Activated CD4-positive, CD25-positive, alpha-beta regulatory T cell (primary cell): ENCODE measurements around the gene RADIL.
"Not testable (repeated sequence)": the region's sequence is repeated elsewhere in the genome, so short reads cannot be mapped to it uniquely, and the experiment has no call there.

ENCODE experiments used
- DNase-seq, 4 experiments: peaks; one replicate each; lab custom pipeline; 2025; lab: John Stamatoyannopoulos, UW

Gene RADIL

DNA sequence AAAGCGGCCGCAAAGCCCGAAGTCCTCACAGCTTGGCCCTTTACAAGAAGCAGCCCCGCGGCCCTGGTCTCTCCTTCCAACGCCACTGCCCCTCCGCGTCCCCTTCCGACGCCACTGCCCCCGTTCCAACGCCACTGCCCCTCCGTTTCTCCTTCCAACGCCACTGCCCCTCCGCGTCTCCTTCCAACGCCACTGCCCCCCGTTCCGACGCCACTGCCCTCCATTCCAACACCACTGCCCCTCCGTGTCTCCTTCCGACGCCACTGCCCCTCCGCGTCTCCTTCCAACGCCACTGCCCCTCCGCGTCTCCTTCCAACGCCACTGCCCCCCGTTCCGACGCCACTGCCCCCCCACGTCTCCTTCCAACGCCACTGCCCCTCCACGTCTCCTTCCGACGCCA, 75.0 kb downstream of the RADIL start:
- no peak for DNase-seq

DNA sequence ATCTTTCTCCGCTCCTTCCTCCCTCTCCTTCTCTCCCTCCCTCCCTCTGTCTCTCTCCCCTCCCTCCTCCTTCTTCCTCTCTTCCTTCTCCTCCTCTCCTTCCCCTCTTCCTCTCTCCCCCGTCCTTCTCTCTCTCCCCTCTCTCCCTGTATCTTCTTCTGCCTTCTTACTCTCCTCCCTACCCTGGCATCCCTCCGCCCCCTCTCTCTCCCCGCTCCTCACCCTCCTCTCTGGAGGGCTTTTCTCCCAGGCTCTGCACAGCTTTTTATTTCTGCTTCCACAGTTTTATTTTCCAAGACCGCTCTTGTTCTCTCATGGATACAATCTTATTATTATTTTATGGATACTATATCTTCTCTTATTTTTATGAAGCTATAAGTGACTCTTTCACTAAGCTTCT, 75.5 kb downstream of the RADIL start:
- DNase-seq, result no peak

DNA sequence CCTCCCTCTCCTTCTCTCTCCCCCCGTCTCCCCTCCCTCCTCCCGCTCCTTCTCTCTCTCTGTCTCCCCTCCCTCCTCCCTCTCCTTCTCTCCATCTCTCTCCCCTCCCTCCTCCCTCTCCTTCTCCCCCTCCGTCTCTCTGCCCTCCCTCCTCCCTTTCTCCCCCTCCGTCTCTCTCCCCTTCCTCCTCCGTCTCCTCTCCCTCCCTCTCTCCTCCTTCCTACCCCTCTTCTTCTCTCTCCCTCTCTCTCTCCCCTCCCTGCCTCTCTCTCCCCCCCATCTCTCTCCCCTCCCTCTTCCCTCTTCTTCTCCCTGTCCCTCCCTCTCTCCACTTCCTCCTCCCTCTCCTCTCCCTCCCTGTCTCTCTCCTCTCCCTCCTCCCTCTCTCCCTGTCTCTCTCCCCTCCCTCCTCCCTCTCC, 75.9 kb downstream of the RADIL start:
- DNase-seq, result no peak

DNA sequence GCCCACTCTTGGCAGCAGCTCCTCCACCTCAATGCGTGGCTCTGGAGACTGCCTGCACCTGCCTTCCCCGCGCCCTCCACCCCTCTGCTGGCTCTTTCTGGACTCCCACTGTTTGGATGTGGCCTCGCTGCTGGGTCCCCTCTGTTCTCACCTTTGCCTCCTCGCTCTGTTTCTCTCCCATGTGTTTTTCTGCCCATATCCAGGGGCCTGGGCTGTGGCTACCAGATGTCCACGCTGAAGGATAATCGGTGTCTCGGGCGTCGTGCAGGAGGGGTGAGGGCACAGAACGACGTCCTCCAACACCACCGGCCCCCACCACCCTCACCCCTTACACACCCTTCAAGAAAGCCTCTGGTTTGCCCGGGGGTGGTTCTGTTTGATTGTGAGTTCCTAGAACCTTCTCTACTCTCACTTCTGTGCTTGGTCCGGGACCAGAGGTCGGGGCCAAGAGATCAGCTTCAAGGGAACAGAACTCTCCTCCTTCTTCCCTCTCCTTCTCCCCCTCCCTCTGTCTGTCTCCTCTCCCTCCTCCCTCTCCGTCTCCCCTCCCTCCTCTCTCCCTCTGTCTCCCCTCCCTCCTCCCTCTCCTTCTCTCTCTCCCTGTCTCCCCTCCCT, 76.4 kb downstream of the RADIL start:
- DNase-seq, result no peak

DNA sequence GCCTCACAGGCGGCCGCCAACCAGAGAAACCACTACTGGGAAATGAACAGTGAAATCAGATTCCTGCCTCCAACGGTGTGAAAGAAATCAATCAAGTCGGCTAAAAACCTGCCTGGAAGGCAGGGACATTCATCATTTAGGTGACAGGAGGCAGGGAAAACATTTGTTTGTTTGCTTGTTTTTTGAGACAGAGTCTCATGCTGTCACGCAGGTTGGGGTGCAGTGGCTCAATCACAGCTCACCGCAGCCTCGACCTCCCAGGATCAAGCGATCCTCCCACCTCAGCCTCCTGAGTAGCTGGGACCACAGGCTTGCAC, 77.6 kb downstream of the RADIL start:
- DNase-seq, result no peak

DNA sequence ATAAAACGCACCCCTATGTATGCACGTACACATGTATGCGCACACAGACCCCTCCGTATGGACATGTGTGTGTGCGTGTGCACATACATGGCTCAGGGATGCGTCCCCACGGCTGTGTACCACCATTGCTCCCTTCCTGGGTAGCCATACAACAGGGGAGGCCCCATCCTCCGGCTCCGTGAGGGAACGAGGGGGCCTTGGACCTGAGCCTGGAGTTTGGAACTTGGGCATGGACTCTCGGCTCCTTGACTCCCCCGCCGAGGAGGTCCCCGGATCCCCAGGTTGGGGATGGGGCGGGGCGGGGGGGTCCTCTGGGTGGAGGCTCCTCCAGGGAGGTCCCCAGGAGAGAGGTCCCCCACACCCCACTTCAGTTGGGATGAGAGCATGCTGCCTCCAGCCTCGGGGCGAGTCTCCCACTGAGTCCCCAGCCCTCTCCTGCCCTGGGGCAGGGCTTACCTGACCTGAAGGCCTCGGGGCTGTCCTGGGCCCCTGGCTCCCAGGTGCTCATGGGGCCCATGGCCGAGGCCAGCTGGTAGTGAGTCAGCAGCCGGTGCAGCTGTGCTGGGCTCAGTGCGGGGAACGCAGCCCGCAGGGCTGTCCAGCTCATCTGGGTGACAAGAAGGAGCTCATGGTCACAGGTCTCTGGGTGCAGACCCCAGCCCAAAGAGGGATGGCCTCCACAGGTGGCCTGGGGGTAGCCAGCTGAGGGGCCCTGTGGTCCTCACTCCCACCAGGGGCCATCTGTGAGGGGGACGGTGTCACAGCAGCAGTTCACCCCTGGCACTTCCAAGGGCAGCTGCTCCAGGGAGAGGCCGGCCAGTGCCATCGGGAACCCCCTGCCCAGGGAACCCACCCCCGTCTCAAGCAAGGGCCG, 78.2 kb downstream of the RADIL start:
- DNase-seq, result no peak

DNA sequence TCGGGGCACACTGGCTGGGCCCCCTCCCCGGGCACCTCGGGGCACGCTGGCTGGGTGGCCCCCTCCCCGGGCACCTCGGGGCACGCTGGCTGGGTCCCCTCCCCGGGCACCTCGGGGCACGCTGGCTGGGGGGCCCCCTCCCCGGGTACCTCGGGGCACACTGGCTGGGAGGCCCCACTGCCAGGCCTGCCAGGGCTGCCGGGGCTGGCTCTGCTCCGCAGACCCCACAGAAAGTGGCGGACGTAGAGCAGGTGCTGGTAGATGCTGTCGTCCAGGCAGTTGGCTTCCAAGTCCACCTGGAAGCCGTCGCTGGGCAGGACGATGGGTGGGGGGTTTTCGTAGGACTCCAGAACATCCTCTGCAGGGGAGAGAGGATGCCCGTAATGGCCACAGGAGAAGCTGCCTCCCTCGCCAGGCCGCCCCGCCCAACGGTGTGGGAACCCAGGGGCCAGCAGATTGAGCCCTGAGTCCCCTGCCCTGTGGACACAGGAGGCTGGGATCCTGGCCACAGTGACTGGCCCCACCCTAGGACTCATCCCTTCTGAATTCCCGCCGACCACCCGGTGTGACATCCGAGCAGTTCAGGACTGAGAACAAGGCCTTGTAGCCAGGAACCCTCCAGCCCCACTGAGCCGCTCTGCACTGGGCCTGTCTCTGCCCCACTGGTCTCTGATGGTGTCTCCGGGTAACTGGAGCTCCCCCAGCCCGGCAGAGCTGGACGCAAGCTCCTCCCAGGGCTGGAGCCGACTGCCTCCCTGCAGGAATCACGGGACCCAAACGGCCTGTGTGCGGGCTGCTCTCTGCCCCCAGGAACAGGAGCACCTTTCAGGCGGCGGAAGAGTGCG, 79.9 kb downstream of the RADIL start:
- DNase-seq, result no peak

DNA sequence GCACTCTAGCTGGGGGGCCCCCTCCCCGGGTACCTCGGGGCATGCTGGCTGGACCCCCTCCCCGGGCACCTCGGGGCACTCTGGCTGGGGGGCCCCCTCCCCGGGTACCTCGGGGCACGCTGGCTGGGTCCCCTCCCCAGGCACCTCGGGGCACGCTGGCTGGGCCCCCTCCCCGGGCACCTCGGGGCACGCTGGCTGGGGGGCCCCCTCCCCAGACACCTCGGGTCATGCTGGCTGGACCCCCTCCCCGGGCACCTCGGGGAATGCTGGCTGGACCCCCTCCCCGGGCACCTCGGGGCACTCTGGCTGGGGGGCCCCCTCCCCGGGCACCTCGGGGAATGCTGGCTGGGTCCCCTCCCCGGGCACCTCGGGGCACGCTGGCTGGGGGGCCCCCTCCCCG, 80.9 kb downstream of the RADIL start:
- DNase-seq, result not testable (repeated sequence)

DNA sequence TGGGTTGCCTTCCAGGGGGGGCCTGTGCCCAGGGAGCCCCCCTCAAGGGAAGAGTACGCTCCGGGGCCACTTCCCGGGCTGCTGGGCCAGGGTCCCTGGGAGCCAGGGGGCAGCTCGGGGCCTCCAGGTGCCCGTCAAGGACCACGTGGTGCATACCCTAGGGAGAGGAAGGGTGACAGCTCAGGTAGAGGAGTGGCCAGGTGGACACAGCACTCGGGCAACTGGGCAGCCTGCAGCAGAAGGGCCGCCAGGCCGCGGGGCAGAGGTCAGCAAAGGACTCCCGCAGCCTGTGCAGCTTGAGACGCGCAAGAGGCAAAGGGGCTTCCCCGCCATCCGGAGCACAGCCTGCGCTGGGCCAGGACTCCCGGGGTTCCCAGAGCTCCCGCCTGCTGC, 81.7 kb downstream of the RADIL start:
- DNase-seq, result no peak

DNA sequence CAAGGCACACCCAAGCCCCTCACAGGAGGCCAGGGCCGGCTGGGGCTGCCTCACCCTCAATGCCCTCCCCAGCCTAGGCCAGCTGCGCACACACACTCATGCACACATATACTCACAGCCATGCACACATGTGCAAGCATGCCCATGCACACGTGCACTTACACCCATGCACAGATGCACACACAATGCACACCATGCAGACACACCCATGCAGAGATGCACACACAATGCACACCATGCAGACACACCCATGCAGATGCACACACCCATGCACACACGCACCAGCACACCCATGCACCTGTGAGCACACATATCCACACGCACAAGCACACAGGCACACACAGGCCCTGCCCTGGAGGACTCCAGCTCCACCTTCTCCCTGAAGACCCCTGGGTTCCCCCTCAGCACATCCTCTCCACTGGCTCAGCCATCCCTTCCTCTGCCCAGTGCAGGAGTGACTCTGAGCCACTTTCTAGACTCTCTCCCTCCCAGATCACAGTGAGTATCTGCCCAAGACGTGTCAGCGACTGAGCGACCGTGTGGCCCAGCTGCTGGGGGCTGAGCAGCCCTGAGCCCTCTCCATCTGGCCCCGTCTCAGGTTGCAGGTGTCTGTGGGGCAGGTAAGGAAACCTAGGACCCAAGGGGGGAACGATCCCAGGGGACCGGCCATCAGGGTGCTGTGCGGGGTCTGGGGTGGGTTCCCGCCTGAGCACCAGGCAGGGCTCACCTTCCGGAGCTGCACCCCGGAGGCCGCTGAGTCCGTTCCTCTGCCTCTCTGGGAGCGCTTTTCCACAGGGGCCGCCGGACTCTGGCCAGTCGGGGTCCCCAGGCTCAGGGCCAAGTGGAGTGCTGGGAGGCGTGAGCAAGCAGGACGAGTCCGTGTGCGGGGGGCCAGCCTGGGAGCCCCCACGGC, 82.3 kb downstream of the RADIL start:
- no peak for DNase-seq

DNA sequence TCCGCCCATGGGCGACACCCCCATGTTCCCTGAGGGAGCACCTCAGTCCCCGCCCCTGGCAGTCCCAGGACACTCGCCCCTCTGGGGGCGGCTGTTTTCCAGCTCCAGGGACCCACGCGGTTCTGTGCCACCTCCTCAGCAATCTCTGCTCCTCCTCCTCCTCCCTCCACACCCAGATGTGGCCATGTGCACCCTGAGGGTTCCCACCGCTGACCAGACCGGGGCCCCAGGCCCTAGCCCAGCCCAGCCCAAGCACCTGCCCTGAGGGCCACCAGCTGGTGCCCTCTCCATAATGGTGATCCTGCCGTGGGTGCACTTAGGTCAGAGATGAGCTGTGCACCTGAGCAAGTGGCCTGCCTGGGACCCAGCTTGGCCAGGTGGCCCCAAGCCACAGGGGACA, 83.0 kb downstream of the RADIL start:
- no peak for DNase-seq

DNA sequence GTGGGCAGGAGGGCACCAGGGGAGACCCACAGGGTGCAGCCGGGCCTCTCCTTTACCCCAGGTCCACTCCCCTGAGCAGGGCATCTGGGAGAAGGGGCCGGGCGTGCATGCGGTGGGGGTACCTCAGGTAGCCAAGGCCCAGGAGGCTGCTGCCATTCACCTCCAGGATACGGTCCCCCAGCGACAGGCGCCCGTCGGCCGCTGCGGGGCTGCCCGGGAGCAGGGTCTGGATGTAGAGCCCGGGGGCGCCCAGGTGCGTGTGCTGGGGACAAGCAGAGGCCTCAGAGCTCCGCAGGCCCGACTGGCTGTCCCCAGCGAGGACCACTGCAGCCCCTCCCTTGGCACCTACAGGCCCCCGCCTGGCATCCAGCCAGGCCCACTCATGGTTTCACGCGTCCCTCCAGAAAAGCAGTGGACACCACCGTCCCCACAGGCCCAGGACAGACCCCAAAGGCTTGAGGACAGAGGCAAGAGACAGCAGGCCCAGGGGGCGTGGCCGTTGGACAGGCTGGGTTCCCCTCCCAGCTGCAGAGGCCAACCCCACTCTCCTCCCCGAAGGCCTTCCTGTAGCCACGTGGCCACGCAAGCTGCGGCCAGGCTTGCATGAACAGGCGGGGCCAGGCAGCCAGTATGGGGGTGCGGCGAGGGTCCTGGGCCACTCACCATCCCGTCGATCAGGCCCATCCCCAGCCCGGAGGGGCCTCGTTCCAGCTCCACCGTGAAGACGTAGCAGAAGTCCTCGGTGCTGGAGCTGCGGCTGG, 83.8 kb downstream of the RADIL start:
- no peak for DNase-seq

DNA sequence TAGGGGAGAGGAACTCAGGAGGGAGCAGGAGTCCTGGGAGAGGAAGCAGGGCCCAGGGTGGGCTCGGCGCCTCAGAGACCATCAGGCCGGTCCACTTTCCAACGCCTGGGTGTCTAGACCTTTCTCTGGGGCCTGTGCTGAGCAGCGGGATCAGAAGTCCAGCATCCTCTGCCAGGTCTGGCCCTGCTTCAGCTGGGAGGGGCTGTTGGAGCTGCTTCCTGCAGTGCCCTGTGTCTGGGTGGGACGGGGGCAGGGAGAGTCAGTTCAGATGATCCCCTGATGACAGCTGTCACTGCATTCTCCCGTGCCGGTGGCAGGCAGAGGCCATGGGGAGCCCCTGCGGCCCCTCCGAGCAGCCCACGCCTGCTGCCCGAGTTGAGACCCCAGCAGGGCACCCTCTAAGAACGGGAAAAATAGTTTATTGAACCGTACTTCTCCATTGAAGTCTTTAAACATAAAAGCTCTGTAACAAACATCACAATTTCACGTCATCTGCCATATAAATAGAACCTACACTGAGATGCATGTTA, 84.7 kb downstream of the RADIL start:
- no peak for DNase-seq

DNA sequence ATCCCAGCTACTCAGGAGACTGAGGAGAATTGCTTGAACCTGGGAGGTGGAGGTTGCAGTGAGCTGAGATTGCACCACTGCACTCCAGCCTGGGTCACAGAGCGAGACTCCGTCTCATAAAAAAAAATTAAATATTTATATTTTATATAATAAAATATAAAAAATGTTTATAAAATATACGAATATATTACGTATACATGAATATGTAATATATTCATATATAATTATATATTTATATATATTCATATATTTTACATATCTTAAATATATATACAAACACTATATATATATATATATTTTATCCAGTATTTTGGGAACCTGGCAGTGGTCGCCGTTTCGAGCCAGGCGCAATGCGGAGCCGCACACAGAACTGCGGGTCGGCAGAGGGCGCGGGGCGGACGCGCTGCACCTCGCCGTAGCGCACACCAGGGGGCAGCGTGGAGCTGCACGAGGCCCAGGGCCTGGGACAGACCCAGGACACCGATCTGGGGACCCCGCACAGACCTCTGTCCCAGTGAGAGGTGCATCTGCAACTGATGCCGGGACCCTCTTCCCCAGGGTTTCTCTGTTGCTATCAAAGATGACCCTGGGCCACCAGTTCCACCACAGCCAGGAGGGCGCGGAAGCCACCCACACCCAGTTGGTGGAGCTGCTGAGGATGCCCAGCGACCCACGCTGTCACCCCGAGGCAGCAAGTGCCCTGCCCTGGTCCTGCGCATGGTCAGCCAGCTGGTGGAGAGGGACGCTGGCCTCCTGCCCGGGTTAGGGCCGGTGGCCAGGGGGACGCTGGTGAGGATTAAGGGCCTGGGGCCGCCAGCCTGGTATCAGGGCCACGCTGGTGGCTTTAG, 85.4 kb downstream of the RADIL start:
- peak in 3 of 4 experiments; percentile 37 to 41 (median 38) for DNase-seq

DNA sequence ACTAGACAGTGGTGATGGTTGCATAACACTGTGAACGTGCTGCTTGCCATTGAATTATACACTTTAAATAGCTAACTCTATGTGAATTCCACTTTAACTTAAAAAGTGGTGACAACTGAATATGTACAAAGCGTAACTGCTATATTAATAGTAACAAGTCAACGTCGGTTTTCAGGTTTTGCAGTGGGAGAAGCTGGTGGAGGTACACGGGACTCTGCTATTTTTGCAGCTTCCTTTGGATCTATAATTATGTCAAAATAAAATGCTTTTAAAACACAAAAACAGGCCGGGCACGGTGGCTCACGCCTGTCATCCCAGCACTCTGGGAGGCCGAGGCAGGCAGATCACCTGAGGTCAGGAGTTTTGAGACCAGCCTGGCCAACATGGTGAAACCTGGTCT, 87.1 kb downstream of the RADIL start:
- DNase-seq, result no peak

DNA sequence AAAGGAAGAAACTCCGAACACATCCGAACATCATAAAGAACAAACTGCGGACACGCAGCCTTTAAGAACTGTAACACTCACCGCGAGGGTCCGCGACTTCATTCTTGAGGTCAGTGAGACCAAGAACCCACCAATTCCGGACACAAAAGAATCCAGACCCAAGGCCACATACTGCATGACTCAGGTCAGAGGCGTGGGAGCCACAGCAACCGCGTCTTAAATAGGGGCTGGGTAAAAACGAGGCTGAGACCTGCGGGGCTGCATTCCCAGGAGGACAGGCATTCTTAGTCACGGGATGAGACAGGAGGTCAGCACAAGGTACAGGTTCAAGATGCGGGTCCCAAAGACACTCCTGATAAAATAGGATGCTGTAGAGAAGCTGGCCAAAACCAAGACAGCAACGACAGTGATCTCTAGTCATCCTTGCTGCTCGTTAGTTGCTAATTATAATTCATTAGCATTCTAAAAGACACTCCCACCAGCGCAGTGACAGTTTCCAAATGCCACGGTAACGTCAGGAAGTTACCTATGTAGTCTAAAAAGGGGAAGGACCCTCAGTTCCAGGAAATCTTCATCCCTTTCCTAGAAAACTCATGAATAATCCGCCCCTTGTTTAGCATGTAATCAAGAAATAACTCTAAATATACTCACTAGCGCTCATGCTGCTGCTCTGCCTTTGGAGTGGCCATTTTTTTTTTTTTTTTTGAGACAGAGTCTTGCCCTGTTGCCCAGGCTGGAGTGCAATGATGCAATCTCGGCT, 88.7 kb downstream of the RADIL start:
- DNase-seq, result no peak

DNA sequence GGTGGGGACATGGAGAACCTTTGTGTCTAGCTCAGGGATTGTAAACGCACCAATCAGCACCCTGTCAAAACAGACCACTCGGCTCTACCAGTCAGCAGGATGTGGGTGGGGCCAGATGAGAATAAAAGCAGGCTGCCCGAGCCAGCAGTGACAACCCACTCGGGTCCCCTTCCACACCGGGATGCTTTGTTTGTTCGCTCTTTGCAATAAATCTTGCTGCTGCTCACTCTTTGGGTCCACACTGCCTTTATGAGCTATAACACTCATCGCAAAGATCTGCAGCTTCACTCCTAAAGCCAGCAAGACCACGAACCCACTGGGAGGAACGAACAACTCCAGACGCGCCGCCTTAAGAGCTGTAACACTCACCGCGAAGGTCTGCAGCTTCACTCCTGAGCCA, 89.3 kb downstream of the RADIL start:
- not testable (repeated sequence) for DNase-seq

DNA sequence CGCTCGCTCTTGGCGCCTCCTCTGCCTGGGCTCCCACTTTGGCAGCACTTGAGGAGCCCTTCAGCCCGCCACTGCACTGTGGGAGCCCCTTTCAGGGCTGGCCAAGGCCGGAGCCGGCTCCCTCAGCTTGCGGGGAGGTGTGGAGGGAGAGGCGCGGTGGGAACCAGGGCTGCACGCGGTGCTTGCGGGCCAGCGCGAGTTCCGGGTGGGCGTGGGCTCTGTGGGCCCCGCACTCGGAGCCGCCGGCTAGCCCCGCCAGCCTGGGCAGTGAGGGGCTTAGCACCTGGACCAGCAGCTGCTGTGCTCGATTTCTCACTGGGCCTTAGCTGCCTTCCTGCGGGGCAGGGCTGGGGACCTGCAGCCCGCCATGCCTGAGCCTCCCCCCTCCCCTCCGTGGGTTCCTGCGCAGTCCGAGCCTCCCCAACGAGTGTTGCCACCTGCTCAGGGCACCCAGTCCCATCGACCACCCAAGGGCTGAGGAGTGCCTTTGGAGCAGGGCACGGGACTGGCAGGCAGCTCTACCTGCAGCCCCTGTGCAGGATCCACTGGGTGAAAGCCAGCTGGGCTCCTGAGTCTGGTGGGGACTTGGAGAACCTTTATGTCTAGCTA, 90.0 kb downstream of the RADIL start:
- not testable (repeated sequence) for DNase-seq
